RCC 7860 (cell line): ENCODE measurements around the gene PHKG1.
A peak's percentile ranks its signal among the peaks of the same experiment; 100 is the strongest.
"Not testable (repeated sequence)": the region's sequence is repeated elsewhere in the genome, so short reads cannot be mapped to it uniquely, and the experiment has no call there.

Experiments used
- DNase-seq: peaks from one replicate; pipeline ENCODE4 v3.0.0-alpha.2; 2015; ENCODE audit warnings: low spot score
- FAIRE-seq: peaks from 2 replicates; lab custom pipeline; 2012; peaks lifted over from hg19 to GRCh38; lab: Jason Lieb, UNC

PHKG1 gene

DNA sequence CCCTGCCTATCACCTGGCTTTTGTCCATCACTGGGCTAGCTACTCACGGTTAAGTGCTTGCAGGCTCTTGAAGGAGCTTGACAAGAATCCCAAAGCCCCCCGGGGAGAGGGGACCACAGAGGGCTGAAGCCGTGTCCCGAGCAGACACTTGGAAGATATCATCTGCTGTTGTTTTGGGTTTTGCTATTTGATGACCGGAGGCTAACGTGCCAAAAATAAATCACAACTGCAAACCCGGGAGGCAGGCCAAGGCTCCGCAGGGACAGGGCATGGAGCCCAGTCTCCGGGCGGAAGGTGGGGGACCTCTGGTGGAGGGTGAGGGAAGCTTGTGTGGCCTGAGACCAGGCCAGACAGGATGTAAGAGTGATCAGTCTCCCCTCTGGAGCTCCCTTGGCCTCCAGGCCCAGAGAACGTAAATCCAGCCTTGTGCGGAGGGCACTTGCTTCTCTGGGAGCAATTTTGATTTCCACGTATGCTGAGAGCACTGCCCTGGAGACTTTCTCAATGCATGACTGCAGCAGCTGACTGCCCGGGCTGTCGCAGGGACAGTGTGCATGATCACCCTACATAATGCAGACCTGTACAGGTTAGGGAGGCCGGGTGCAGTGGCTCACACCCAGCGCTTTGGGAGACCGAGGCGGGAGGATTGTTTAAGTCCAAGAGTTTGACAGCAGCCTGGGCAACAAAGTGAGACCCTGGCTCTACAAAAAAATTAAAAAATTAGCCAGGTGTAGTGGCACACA, at the start of gene PHKG1:
PHKG1 (minus strand) TSS at position 164 of the 743 bp plus-strand sequence. CDS start 4,011 bp downstream, outside the sequence.
- DNase-seq (peak; percentile 14), FAIRE-seq (no peak)

DNA sequence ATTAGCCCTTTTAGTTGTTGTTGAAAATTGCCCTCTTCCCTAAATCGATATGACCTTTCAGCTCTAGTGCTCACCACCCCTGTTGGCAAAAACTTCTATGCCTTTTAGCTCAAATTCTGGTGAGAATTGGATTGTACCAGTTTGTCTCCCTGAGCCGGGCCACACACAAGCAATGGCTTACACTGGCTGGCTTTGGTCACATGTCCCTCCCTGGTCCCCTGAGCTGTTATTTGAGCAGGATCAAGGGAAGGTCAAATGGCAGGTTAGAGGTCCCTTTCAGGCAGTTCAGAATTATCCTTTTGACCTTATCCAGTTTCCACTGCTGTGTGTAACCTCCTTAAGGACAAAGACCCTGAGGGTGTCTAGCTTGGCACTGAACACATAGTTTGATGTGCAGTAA, 38.3 kb upstream of the PHKG1 start:
- not testable (repeated sequence) for FAIRE-seq

GRCh38 chr7:56127241-56127975, 34.7 kb upstream of the PHKG1 start:
- FAIRE-seq (no peak), DNase-seq (no peak)

More for the DNA sequence above, 38.3 kb upstream of the PHKG1 start:
- not testable (repeated sequence) for DNase-seq

- DNase-seq: no peak
- no peak for FAIRE-seq
These were observed 33.1 kb upstream of the PHKG1 start for GRCh38 chr7:56125831-56126230.

DNA sequence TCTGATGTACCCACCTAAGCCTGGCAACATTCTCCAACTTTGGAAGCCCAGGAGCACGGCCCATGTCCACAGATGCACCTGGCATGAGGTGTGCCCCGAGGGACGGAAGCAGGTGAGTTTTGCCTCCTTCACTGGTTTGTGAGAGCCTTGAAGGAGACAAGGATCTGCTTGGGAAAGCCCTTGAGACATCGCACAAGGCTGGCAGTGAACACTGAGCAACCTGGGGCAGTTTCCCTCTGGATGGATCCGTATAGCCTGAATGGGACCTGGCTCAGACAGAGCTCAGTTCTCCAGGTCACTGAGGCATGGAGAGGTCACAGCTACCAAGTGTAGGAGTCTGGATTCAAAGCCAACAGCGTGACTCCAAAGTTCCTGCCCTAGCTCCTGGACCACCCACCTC, 32.2 kb upstream of the PHKG1 start:
- DNase-seq (no peak), FAIRE-seq (no peak)

DNA sequence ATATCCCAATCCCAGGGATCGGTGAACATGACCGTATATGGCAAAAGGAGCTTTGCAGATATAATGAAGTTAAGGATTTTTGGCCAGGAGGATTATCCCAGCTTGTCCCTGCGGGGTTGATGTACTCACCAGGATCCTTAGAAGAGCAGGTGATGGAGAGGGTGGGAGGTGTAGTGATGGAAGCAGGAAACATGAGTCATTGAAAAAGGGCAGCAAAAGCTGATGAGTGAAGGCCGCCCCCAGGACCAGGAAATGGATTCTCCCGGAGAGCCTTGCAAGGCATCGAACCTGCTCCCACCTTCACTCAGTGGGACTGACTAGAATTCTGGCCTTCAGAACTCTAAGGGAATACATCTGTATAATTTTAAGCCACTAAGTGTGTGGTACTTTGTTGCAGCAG, 28.7 kb upstream of the PHKG1 start:
- FAIRE-seq (no peak), DNase-seq (no peak)

DNA sequence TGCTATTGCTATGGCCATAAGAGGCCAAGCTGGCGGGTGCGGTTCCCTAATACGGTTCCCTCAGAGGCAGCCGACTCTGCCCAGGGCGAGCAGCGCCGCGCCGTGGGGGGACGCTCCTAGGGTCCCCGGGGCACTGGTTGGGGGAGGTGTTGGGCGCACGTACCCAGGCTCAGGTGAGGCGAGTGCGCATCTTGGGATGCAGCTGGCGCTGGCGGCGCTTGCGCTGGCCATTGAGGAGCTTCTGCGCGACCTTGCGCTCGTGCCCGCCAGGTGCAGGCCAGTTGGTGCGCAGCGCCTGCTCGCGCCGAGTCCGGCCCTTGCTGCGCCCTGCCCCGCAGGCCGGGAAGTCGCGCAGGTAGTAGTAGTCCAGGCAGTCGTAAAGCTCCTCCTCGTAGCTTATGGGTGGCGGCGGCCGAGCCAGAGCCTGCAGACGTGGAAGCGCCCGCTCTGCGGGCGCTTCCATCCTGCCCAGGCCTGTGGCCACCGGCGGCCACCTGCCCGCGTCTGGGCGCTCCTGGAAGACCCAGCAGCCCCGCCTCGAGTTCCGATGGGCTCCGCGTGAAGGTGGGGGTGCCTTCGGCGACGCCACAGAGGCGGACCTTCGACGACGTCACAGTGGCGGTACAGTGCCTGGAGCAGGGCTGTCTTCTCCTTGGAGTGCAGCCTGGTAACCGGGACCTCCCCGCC, 23.2 kb upstream of the PHKG1 start, which contains the start of gene NUPR2:
NUPR2 (minus strand) TSS at position 566 of the 687 bp plus-strand sequence; CDS start at position 463, 103 bp downstream.
- no peak for FAIRE-seq

GRCh38 chr7:56112244-56112643, 19.5 kb upstream of the PHKG1 start:
- not testable (repeated sequence) for FAIRE-seq, DNase-seq

More for the DNA sequence above, 23.2 kb upstream of the PHKG1 start, which contains the start of gene NUPR2:
- DNase-seq: no peak

- DNase-seq: no peak
- FAIRE-seq: no peak
These were observed 17.9 kb upstream of the PHKG1 start for GRCh38 chr7:56110611-56111010.

- no peak for DNase-seq
- FAIRE-seq: no peak
These were observed 15.2 kb upstream of the PHKG1 start for GRCh38 chr7:56107954-56108258.

- FAIRE-seq (peak; percentile 90), DNase-seq (peak; percentile 99)
These were observed 13.6 kb upstream of the PHKG1 start, which contains the start of gene CHCHD2 for GRCh38 chr7:56106108-56107073. CHCHD2 (minus strand) TSS chr7:56106476; CDS start chr7:56106413, 63 bp downstream.

- no peak for FAIRE-seq
These were observed 12.8 kb upstream of the PHKG1 start for GRCh38 chr7:56105508-56105907.

DNA sequence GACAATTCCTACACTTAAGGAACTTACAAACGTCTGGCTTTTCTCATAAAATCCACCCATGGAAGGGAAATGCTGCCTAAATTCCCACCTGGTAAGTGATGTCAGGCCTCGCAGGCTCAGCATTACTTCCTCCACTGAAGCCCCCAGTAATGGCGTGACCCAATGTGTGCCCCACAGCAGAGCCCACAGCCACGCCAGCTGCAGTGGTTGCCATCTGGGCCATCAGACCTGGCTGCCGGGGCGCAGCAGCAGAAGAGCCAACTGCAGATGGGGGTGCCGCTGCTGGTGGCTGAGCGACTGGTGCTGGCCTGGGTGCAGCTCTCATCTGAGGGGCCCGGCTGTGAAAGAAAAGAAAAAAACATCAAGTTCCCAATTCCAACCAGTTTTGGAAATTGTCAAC, 11.4 kb upstream of the PHKG1 start:
- not testable (repeated sequence) for DNase-seq, FAIRE-seq

More at GRCh38 chr7:56105508-56105907, 12.8 kb upstream of the PHKG1 start:
- DNase-seq: peak; percentile 69

DNA sequence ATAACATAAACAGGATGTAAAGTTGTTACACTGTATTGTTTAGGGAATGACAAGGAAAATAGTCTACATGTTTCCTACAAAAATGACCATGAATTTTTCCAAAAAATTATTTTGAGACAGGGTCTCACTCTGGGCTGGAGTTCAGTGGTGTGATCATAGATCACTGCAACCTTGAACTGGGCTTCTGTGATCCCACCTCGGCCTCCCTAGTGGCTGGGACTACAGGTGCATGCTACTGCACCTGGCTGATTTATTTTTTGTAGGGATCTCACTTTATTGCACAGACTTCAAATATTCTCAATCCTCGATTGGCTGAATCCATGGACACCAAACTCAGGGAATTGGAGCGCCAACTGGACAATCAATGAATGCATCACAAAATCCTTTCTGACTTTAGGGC, 6.9 kb upstream of the PHKG1 start:
- FAIRE-seq: no peak
- DNase-seq: no peak

GRCh38 chr7:56098187-56099008, 5.6 kb upstream of the PHKG1 start:
- FAIRE-seq, DNase-seq: not testable (repeated sequence)

GRCh38 chr7:56097700-56098099, 4.9 kb upstream of the PHKG1 start:
- FAIRE-seq: no peak
- peak; percentile 10 for DNase-seq

GRCh38 chr7:56092388-56092787, 364 bp downstream of the PHKG1 start:
- not testable (repeated sequence) for DNase-seq, FAIRE-seq

DNA sequence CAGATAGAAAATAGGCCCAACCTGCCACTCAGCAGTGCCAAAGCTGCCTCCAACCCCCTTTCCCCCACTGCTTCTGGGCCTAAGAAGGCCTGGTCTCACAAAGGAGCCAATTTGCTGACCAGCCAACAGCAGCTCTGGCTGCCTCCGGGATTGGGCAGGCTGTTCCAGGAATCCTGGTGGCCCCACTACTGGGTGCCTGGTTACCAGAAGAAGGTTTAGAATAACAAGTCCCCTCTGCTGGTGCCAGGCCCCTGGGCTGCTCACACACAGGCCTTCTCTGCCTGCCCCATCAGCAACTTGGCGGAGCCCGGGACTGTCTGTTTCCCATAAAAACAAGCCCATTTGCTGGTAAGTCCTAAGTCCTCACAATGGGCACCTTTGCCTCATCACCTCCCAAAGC, 1.2 kb downstream of the PHKG1 start:
- DNase-seq (no peak), FAIRE-seq (no peak)

GRCh38 chr7:56087445-56087844, 5.3 kb downstream of the PHKG1 start:
- DNase-seq (no peak), FAIRE-seq (no peak)
